H1 (cell line): ENCODE data around the gene NELFA. TPM values are rescaled to one million over a fixed set of nuclear protein-coding genes. Genes with fewer than 3 reads are reported as not detected.

Experiments used
- CTCF ChIA-PET: fragments of 300-600 bp; sonication (Branson Sonifier 250); formaldehyde crosslinking; loops from one replicate; lab custom pipeline; 2021; ENCODE audit not compliant: partially characterized antibody; lab: Charles Lee
- POLR2A ChIA-PET: fragments of 300-600 bp; sonication (Branson Sonifier 250); formaldehyde crosslinking; loops from one replicate; lab custom pipeline; 2021; ENCODE audit warnings: inconsistent platforms; ENCODE audit not compliant: partially characterized antibody; lab: Charles Lee
- DNase-seq, 2 experiments: peaks; one replicate each; pipeline versions ENCODE4 v3.0.0 to v3.0.0-alpha.2; 2010 to 2022; ENCODE audit warnings: low spot score in 2 of 2, low read depth in 1 of 2, mixed read lengths in 1 of 2
- FAIRE-seq: peaks from 2 replicates; lab custom pipeline; 2011; peaks lifted over from hg19 to GRCh38; lab: Jason Lieb, UNC
- H2AFZ ChIP-seq: 2 replicates; pipeline ENCODE4 v1.8.1; 2012; ENCODE audit warnings: low read length, inconsistent platforms
- H2AK5ac ChIP-seq: 2 replicates; pipeline ENCODE4 v1.6.1; 2013; ENCODE audit warnings: low read depth, low read length
- H2BK120ac ChIP-seq: replicated peaks from 2 replicates; pipeline ENCODE3; 2013; ENCODE audit warnings: low read depth, low read length, inconsistent platforms
- H2BK12ac ChIP-seq: 2 replicates; pipeline ENCODE4 v1.6.1; 2013; ENCODE audit warnings: low read depth, low read length
- H2BK15ac ChIP-seq: 2 replicates; pipeline ENCODE4 v1.6.1; 2013; ENCODE audit warnings: low read length
- H2BK20ac ChIP-seq: 2 replicates; pipeline ENCODE4 v1.6.1; 2013; ENCODE audit warnings: low read length
- H2BK5ac ChIP-seq: 2 replicates; pipeline ENCODE4 v1.6.1; 2013; ENCODE audit warnings: low read depth, low read length
- H3K14ac ChIP-seq: 2 replicates; pipeline ENCODE4 v1.6.1; 2013; ENCODE audit warnings: inconsistent platforms; ENCODE audit not compliant: insufficient read length
- H3K18ac ChIP-seq: 2 replicates; pipeline ENCODE4 v1.6.1; 2013; ENCODE audit warnings: low read length; ENCODE audit errors: extremely low read depth
- H3K23ac ChIP-seq: 2 replicates; pipeline ENCODE4 v1.6.1; 2013; ENCODE audit warnings: inconsistent platforms; ENCODE audit not compliant: insufficient read length
- H3K23me2 ChIP-seq: 2 replicates; pipeline ENCODE4 v1.6.1; 2013; ENCODE audit warnings: low read depth, low read length
- H3K27ac ChIP-seq: 2 replicates; pipeline ENCODE4 v1.6.1; 2011; ENCODE audit warnings: low read depth, low read length, inconsistent platforms
- H3K27me3 ChIP-seq, 4 experiments: replicated peaks in 1 of 4; 1 replicate in 1 of 4; 2 replicates in 3 of 4; pipeline versions ENCODE4 v1.6.1 to v1.8.1; 2011 to 2013; ENCODE audit warnings: low read length in 3 of 4, mild to moderate bottlenecking in 3 of 4, inconsistent platforms in 2 of 4, mixed read lengths in 2 of 4, moderate library complexity in 1 of 4; ENCODE audit not compliant: control insufficient read depth in 3 of 4, insufficient read depth in 3 of 4; ENCODE audit errors: extremely low read depth in 1 of 4
- H3K36me3 ChIP-seq, 4 experiments: 2 replicates each; pipeline versions ENCODE4 v1.6.1 to v1.8.1; 2011 to 2013; ENCODE audit warnings: mild to moderate bottlenecking in 4 of 4, low read length in 3 of 4, moderate library complexity in 2 of 4, control low read depth in 1 of 4, inconsistent platforms in 1 of 4; ENCODE audit not compliant: insufficient read depth in 4 of 4, control insufficient read depth in 2 of 4
- H3K4ac ChIP-seq: replicated peaks from 2 replicates; pipeline ENCODE3; 2013; ENCODE audit warnings: low read length, low read depth, mixed read lengths, inconsistent platforms; ENCODE audit not compliant: insufficient read length
- H3K4me1 ChIP-seq, 4 experiments: replicated peaks in 1 of 4; 1 replicate in 1 of 4; 2 replicates in 3 of 4; pipeline versions ENCODE4 v1.6.1 to v1.8.1; 2011 to 2013; ENCODE audit warnings: low read length in 3 of 4, inconsistent platforms in 2 of 4, mixed read lengths in 1 of 4; ENCODE audit not compliant: insufficient read depth in 4 of 4, control insufficient read depth in 3 of 4
- H3K4me2 ChIP-seq, 2 experiments: 2 replicates each; pipeline versions ENCODE4 v1.6.1 to v1.8.1; 2011 to 2013; ENCODE audit warnings: low read depth in 2 of 2, low read length in 2 of 2, control low read depth in 1 of 2, inconsistent platforms in 1 of 2, mild to moderate bottlenecking in 1 of 2; ENCODE audit not compliant: insufficient read depth in 1 of 2
- H3K4me3 ChIP-seq, 4 experiments: fragments of 200-600, 300-600 bp in 1 of 4; sonication (generic), shearing (Covaris generic), sonication (Bioruptor Twin) in 1 of 4; 2 replicates each; pipeline versions ENCODE4 v1.5.1 to v1.8.1; 2011 to 2016; ENCODE audit warnings: low read length in 4 of 4, low read depth in 3 of 4, control low read depth in 2 of 4, inconsistent platforms in 2 of 4, mild to moderate bottlenecking in 2 of 4, mixed read lengths in 1 of 4, moderate library complexity in 1 of 4; ENCODE audit not compliant: insufficient read depth in 2 of 4; ENCODE audit errors: extremely low read depth in 1 of 4
- H3K56ac ChIP-seq: replicated peaks from 2 replicates; pipeline ENCODE3; 2013; ENCODE audit warnings: low read depth, mild to moderate bottlenecking, mixed read lengths, low read length, inconsistent platforms; ENCODE audit not compliant: insufficient read length
- H3K79me1 ChIP-seq: 2 replicates; pipeline ENCODE4 v1.6.1; 2013; ENCODE audit warnings: low read depth, low read length, control low read depth
- H3K79me2 ChIP-seq, 2 experiments: 2 replicates each; pipeline versions ENCODE4 v1.6.1 to v1.8.1; 2012 to 2013; ENCODE audit warnings: low read length in 2 of 2, mild to moderate bottlenecking in 2 of 2, inconsistent platforms in 1 of 2; ENCODE audit not compliant: insufficient read depth in 2 of 2, control insufficient read depth in 1 of 2
- H3K9ac ChIP-seq, 4 experiments: replicated peaks in 1 of 4; 1 replicate in 1 of 4; 2 replicates in 3 of 4; pipeline versions ENCODE4 v1.6.1 to v1.8.1; 2011 to 2013; ENCODE audit warnings: low read depth in 3 of 4, low read length in 3 of 4, control low read depth in 2 of 4, mild to moderate bottlenecking in 2 of 4, moderate library complexity in 2 of 4, inconsistent platforms in 1 of 4; ENCODE audit errors: extremely low read depth in 1 of 4
- H3K9me3 ChIP-seq, 2 experiments: 2 replicates each; pipeline versions ENCODE4 v1.6.1 to v1.8.1; 2012 to 2013; ENCODE audit warnings: mild to moderate bottlenecking in 2 of 2, moderate library complexity in 2 of 2, control low read depth in 1 of 2, inconsistent platforms in 1 of 2, low read depth in 1 of 2, low read length in 1 of 2, mixed read lengths in 1 of 2; ENCODE audit not compliant: insufficient read depth in 2 of 2
- H4K20me1 ChIP-seq, 2 experiments: replicated peaks in 1 of 2; 2 replicates each; pipeline versions ENCODE3 to v1.8.1; 2011 to 2013; ENCODE audit warnings: inconsistent platforms in 2 of 2, low read length in 2 of 2, mild to moderate bottlenecking in 1 of 2; ENCODE audit not compliant: insufficient read depth in 2 of 2, control insufficient read depth in 1 of 2
- H4K5ac ChIP-seq: 2 replicates; pipeline ENCODE4 v1.6.1; 2013; ENCODE audit warnings: low read length, low read depth, mixed read lengths, inconsistent platforms; ENCODE audit not compliant: insufficient read length
- H4K8ac ChIP-seq: 2 replicates; pipeline ENCODE4 v1.8.0; 2013; ENCODE audit warnings: mild to moderate bottlenecking, moderate library complexity, low read length, inconsistent platforms; ENCODE audit not compliant: insufficient read depth; ENCODE audit errors: extremely low read depth
- H4K91ac ChIP-seq: replicated peaks from 2 replicates; pipeline ENCODE3; 2013; ENCODE audit warnings: low read length, mixed read lengths, inconsistent platforms; ENCODE audit not compliant: insufficient read length
- ASH2L ChIP-seq: fragments of 200-600, 300-600 bp; sonication (generic); IDR thresholded peaks from one replicate; pipeline ENCODE4 v1.7.1; 2017; ENCODE audit warnings: low read length
- ATF2 ChIP-seq: IDR thresholded peaks from 2 replicates; pipeline ENCODE4 v1.6.1; 2012; ENCODE audit warnings: low read length, inconsistent platforms
- CBX5 ChIP-seq: fragments of 300-800, 300-1000 bp; sonication (generic); IDR thresholded peaks from 2 replicates; pipeline ENCODE4 v1.7.1; 2016; ENCODE audit warnings: antibody characterized with exemption, low read length, low read depth
- SIX5 ChIP-seq: IDR thresholded peaks from 2 replicates; pipeline ENCODE4 v1.6.1; 2011; ENCODE audit warnings: mild to moderate bottlenecking, low read depth, low read length
- WGBS, 2 experiments: shearing (Covaris generic) in 1 of 2; methylation state at CpG; one replicate each; pipeline versions ENCODE4 v1.1.6 to v1.1.7; 2013 to 2015; ENCODE audit warnings: low lambda C conversion rate in 2 of 2, mixed read lengths in 2 of 2, inconsistent platforms in 1 of 2, low coverage in 1 of 2, missing lambda C conversion rate in 1 of 2; ENCODE audit not compliant: insufficient replicate concordance in 2 of 2, insufficient coverage in 1 of 2, insufficient read length in 1 of 2; ENCODE audit errors: extremely low coverage in 1 of 2, missing lambda C conversion rate in 1 of 2; 5-methylcytosine and 5-hydroxymethylcytosine counted together
- polyA plus RNA-seq, 7 experiments: library from polyadenylated mRNA; depleted of rRNA in 3 of 7; stranded (reverse) in 5 of 7; unstranded in 2 of 7; fragments of >200 nt in 5 of 7; fragments of 200-250 nt in 2 of 7; gene quantifications; 1 replicate in 5 of 7; 2 replicates in 1 of 7; 4 replicates in 1 of 7; pipeline versions ENCODE4 v1.2.1 to v1.2.3, GENCODE V29; 2011 to 2013; ENCODE audit warnings: missing spikeins in 2 of 7, mixed read lengths in 2 of 7
- total RNA-seq: library from RNA; stranded (reverse); fragmentation: NEBNext Ultra II Directional; extraction: Animal tissue kit (Norgen Biotek cat#: 25700); gene quantifications from 2 replicates; pipeline ENCODE4 v1.2.1, GENCODE V29; 2021

NELFA gene
- total and polyA plus RNA-seq, 2 of the 8 experiments (the other 6 are each of a cell fraction or from before 2014, with no cell fraction given) = 41.8 to 57.5 TPM

GRCh38 chr4:1990676-1991075 is 18.1 kb downstream of the NELFA start:
- no peak overlapping the region for H3K9ac ChIP-seq
- peaks cover 19% of the 10 kb centered on the region for H3K79me1 ChIP-seq
- H3K4me2 ChIP-seq = no peak overlapping the region
- no peaks in the 10 kb centered on the region for H3K23me2 ChIP-seq
- no peak overlapping the region for H2BK120ac ChIP-seq
- CTCF ChIA-PET = interaction anchor here (1.9 kb wide), 1 partner anchor 26 kb away, joined by 6 read pairs; no protein-coding TSS in a partner anchor
- peaks cover 10 to 28% of the 10 kb centered on the region in 2 experiments for H4K20me1 ChIP-seq
- WGBS, 2 experiments = 93% methylated on average over 5 of the region's 5 CpGs; no CpG with 5 or more reads in 1 of the 2 experiments
- H3K23ac ChIP-seq = no peak overlapping the region
- no peak overlapping the region for H3K14ac ChIP-seq
- no peak overlapping the region for H3K4ac ChIP-seq
- TF ChIP-seq ASH2L (no peak), ATF2 (no peak), SIX5 (no peak), CBX5 (no peak)
- TF ChIP-seq, all 59 proteins: peak for 0
- no peak overlapping the region for H3K56ac ChIP-seq
- no peak overlapping the region for H3K27ac ChIP-seq
- DNase-seq (no peak), FAIRE-seq (no peak)
- H2BK12ac ChIP-seq = no peak overlapping the region
- peaks cover 10 to 33% (median 26%) of the 10 kb centered on the region in 4 experiments for H3K36me3 ChIP-seq
- no peak overlapping the region for H2AK5ac ChIP-seq
- no peak overlapping the region for H2BK5ac ChIP-seq
- no peak overlapping the region for H4K5ac ChIP-seq
- no peaks in the 10 kb centered on the region for H3K27me3 ChIP-seq
- H3K79me2 ChIP-seq = peaks cover 0 to 46% of the 10 kb centered on the region in 2 experiments; a peak in 3 of 4 replicates
- H2AFZ ChIP-seq = no peak overlapping the region
- no peak overlapping the region for H4K91ac ChIP-seq
- POLR2A ChIA-PET = no interaction called here
- H3K18ac ChIP-seq = no peak overlapping the region
- no peak overlapping the region for H3K4me3 ChIP-seq
- no peaks in the 10 kb centered on the region for H3K9me3 ChIP-seq
- no peak overlapping the region for H2BK20ac ChIP-seq
- H4K8ac ChIP-seq = no peak overlapping the region
- H3K4me1 ChIP-seq = peaks cover 0 to 5% (median 3%) of the 10 kb centered on the region in 4 experiments; a peak in 2 of 7 replicates
- no peak overlapping the region for H2BK15ac ChIP-seq
